HG03095 (cell line): ENCODE data around the gene ACVR1B.

Experiments used
- ATAC-seq: cut with Tn5 transposase; IDR thresholded peaks from one replicate; pipeline ENCODE4 v1.9.1; 2021; ENCODE audit warnings: moderate library complexity; ENCODE audit not compliant: unreplicated experiment

ACVR1B gene

GRCh38 chr12:51917041-51917590 lies 34.4 kb upstream of the ACVR1B start:
- no peak for ATAC-seq

GRCh38 chr12:51917746-51918453 lies 33.6 kb upstream of the ACVR1B start:
- ATAC-seq = no peak

GRCh38 chr12:51920046-51920445 lies 31.5 kb upstream of the ACVR1B start:
- no peak for ATAC-seq

DNA sequence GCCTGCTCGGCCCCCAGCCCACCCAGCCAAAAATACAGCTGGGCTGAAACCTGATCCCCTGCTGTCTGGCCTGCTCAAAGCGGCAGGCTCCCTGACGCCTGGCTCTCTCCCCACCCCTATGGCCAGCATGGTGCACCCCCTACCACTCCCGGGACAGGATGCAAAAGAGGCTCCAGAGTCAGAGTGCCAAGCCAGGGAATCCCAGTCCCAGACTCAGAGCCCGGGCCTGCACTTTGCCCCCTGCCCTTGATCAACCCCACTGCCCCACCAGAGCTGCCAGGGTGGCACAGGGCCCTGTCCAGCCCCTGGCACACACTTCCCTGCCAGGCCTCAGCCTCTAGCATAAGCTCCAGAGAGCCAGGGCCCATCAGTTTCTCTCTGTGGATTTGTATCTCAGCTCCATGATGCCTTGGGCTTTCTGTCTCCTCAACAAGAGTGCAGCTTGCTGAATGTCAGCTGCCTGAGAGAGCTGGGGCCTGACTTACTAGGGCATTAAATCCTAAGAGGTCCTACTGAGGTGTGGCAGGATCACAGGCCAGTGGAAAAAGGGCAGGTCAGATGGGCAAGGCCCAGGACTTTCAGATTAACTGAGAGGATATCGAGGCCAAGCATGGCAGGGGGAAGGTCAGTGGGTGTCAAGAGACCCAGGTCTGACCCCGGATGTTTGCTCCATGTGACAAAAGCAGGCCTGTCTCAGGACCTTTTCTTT lies 30.3 kb upstream of the ACVR1B start:
- ATAC-seq = no peak

GRCh38 chr12:51922146-51922545 lies 29.4 kb upstream of the ACVR1B start:
- no peak for ATAC-seq

- ATAC-seq = no peak
These were observed 28.6 kb upstream of the ACVR1B start for GRCh38 chr12:51922762-51923505.

GRCh38 chr12:51923506-51924365 lies 27.8 kb upstream of the ACVR1B start:
- no peak for ATAC-seq

- ATAC-seq = no peak
These were observed 26.8 kb upstream of the ACVR1B start for GRCh38 chr12:51924551-51925319.

DNA sequence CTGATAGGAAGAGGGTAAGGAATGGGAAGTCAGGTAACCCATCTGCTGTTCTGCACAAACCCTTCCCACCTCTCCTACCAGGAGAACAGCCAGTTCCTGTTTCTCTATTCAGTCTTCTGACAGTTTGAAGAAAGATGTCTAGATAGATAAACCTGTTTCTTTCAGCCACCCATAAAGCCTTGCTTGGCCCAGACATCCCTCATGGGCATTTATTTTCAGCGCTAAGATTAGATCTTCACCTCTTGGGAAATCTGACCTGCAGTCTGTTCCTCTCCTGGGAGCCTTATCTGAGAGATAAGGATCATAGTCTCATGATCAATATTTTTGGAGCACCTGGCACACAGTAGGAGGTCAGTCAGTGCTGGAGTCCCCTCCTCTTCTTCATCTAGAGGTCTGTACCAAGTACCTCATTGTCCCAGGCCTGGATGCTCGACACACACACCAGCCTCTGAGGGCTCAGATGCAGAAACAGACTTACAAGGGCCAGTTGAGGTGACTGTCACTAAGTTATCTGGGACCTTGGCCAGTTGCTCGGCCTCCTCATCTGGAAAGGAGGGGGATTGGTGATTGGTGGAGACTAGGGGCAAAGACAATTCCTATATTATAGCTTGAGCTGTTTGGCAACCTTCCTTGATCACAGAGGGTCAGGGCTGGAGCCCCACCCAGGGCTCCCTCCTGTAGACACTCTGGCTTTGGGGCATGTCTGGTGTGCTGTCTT lies 26.0 kb upstream of the ACVR1B start:
- ATAC-seq = no peak

DNA sequence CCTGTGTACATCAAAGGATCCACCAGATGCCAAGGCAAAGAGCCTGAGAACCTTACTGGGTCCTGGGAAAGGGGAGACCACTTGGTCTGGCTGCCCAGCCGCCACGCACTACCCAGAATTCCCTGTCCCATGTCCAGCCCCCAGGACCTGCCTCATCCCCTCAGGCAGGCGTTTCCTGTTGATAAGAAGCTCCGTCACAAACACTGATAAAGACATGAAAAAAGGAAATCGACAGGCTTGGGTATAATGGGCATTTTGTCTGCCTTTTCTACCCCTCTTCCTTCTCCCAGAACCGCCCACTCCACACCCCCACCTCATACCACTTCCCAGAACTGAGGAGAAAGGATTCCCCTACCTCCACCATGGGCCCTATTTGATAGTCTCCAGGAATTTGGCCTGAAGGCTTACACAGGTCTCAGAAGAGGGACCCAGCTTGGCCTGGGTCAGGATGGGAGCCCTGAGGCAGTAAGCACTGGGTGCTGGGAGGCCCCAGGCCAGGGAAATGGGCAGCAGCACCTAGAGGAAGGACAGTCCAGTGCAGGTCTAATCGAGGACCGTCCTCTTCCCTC lies 25.4 kb upstream of the ACVR1B start:
- no peak for ATAC-seq

DNA sequence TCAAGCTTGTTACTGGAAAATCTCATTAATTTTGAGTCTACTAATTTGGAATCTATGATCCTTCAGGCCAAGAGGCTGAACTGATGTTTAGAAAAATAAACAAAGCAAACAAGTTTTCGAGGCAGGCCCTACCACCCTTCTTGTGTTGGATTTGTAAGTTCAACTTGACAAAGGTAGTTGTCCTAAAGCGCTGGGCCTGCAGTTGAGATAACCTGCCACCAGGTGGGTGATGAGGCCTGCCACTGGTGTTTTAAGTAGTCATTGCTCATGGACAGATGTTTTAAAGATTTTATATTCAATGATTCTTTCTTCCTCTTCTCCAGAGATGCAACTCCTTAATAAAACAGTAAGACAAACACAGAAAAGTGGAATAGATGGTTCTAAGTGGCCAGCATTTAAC lies 24.8 kb upstream of the ACVR1B start:
- no peak for ATAC-seq

DNA sequence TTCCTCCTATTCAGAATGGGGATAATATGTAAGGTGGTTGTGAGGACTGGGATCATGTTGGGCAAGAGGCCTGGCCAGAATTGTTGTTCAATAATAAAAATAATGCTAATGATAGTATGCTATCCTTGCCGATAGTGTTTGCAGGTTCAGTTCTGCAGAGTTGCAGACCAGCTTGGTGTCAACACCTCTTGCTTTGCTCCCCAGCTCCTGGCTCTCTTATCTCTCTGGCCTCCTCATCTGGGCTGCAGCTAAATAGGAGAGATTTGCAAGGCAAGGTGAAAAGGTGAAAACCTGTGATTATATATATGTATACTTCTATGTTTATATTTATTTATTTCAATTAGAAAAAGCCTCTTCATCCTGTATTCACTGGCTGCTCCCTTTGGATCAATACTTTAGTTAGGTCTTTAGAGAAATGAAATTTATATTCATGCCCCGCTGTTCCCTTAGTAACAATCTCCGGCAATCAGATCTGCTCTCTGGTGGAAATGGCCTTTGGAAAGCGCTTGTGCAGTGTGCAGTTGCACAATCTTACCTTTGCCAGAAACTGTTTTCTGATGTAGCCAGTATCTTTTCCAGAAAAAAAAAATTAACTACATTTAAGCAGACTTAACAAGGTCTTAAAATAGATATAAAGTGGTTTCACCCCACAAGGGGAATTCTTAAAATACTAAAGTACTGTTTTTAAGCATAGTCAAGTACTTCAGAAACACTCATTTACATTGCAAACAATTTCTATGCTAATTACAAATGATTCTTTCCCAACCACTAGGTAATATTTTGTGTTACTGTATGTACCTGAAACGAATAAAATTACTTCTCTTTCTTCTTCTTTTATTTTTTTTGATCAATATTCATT lies 19.1 kb upstream of the ACVR1B start:
- no peak for ATAC-seq

GRCh38 chr12:51934080-51934479 lies 17.4 kb upstream of the ACVR1B start:
- no peak for ATAC-seq

DNA sequence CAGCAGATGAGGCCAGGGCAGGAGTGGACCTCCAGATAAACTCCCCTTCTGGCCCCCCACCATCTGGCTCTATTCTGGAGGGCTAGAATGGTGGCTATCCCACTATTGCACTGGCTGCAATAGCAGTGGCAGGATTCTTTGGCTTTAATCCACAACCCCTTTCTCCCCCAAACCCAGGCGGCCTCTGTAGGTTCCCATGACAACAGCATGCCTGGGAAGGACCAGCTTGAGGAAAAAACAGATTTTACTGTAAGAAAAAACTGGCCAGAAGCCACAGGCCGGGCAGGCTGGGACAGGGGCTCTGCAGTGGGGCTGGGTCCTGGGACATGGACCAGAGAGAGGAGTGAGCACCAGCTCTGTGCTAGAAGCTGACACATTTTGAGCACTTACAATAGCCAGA lies 13.6 kb upstream of the ACVR1B start:
- ATAC-seq = no peak

DNA sequence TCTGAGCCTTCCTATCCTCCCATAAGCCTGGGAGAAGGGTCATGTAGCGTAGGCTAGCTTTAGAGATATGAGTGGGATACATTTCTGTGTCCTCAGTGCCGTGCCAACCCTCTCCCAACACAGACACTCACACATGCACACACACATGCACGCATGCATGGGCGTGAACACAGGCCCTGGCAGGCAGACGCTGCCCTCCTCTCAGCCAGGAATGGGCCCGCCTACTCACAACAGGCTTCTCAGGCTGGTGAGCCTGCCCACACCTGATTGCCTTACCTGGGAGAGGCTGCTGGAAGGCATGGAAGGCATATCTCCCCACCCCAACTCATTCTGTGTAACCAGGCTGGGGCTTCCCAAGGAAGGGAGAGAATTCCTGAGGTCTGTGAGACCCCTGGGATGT lies 12.8 kb upstream of the ACVR1B start:
- ATAC-seq = no peak

DNA sequence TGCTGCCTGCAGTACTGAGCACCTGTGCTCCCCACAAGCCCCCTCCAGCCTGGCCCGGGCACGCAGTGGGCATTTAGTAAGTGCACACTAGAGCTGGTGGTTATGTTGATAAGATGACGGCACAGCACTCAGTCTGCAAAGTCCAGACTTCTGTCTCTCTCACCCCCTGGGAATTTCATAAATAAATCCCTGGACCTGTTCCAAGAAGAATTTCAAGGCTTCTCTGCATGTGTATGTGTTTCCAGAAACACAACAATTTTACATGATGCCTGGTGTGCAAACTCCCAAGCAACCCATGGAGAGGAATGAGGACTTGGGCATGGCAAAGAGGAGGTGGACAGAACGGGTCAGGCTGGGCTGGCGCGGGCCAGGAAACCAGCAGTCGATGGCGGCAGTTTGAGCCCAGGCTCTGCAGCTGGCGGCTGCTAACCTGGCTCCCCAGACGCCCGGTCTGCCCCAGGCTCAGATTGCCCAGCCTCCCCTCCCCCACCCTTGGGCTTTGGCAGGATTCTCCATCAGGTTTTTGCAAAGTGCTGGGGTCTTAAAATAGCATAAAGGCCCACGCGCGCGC lies 10.4 kb upstream of the ACVR1B start:
- no peak for ATAC-seq

- ATAC-seq = no peak
These were observed 9.9 kb upstream of the ACVR1B start for GRCh38 chr12:51941604-51942003.

GRCh38 chr12:51942056-51942455 lies 9.4 kb upstream of the ACVR1B start:
- ATAC-seq = no peak
